K562 (cell line): Measurements from ENCODE around the gene TNIK. TPM values are rescaled to one million over a fixed set of nuclear protein-coding genes. Genes with fewer than 3 reads are reported as not detected.

Experiments used
- ATAC-seq: fragments of 200-7000 bp; cut with Tn5 transposase; 3 replicates; pipeline ENCODE4 v1.9.1; 2020; ENCODE audit warnings: moderate library complexity
- BruUV-seq: library from RNA; stranded (reverse); fragments of 400-500 nt; replicated peaks from 2 replicates; lab custom pipeline; 2021; lab: Mats Ljungman, UMichigan
- CTCF ChIA-PET: fragments of 300-600 bp; formaldehyde crosslinking; extraction: SDS; loops from one replicate; lab custom pipeline; 2021; ENCODE audit warnings: low intra/inter-chr PET ratio; lab: Yijun Ruan, JAX
- POLR2A ChIA-PET: fragments of 300-600, 350-650 bp; sonication (Branson Sonifier 250); formaldehyde crosslinking; extraction: SDS; loops from one replicate; lab custom pipeline; 2021; ENCODE audit warnings: antibody characterized with exemption, inconsistent platforms; lab: Yijun Ruan, JAX
- DNase-seq, 4 experiments: peaks; one replicate each; pipeline versions ENCODE4 v3.0.0 to v3.0.0-alpha.2; 2011 to 2018; ENCODE audit warnings: low spot score in 3 of 4, mixed read lengths in 3 of 4; ENCODE audit errors: extremely low read depth in 1 of 4
- FAIRE-seq: peaks from 2 replicates; lab custom pipeline; 2011; peaks lifted over from hg19 to GRCh38; lab: Jason Lieb, UNC
- H2AFZ ChIP-seq: 2 replicates; pipeline ENCODE4 v1.6.0; 2011; ENCODE audit warnings: low read depth, low read length, control low read depth, inconsistent platforms
- H3K27ac ChIP-seq: fragments of 200-600 bp; 3 replicates; pipeline ENCODE4 v1.8.0; 2011; ENCODE audit warnings: low read depth, mild to moderate bottlenecking, control low read depth, inconsistent platforms, low read length, moderate library complexity, mixed read lengths; ENCODE audit errors: extremely low read depth
- H3K27me3 ChIP-seq, 2 experiments: fragments of 300-600 bp in 1 of 2; 2 replicates in 1 of 2; 3 replicates in 1 of 2; pipeline versions ENCODE4 v1.6.0 to v1.8.0; 2011; ENCODE audit warnings: inconsistent platforms in 2 of 2, low read length in 2 of 2, mild to moderate bottlenecking in 1 of 2, mixed read lengths in 1 of 2, moderate library complexity in 1 of 2; ENCODE audit not compliant: control insufficient read depth in 2 of 2, insufficient read depth in 2 of 2
- H3K36me3 ChIP-seq: fragments of 300-600 bp; 3 replicates; pipeline ENCODE4 v1.8.0; 2011; ENCODE audit warnings: mild to moderate bottlenecking, low read length, inconsistent platforms; ENCODE audit not compliant: control insufficient read depth, insufficient read depth
- H3K4me1 ChIP-seq, 2 experiments: fragments of 200-600 bp in 1 of 2; replicated peaks in 1 of 2; 2 replicates in 1 of 2; 3 replicates in 1 of 2; pipeline versions ENCODE4 v1.5.1 to v1.8.0; 2011; ENCODE audit warnings: inconsistent platforms in 2 of 2, low read length in 2 of 2, mild to moderate bottlenecking in 1 of 2, mixed read lengths in 1 of 2, moderate library complexity in 1 of 2; ENCODE audit not compliant: control insufficient read depth in 2 of 2, insufficient read depth in 2 of 2
- H3K4me2 ChIP-seq: 2 replicates; pipeline ENCODE4 v1.6.1; 2011; ENCODE audit warnings: low read length, control low read depth, inconsistent platforms, mixed read lengths; ENCODE audit not compliant: insufficient read depth
- H3K4me3 ChIP-seq: fragments of 200-600 bp; sonication (generic), shearing (Covaris generic); 2 replicates; pipeline ENCODE4 v1.5.1; 2016; ENCODE audit warnings: control low read depth, inconsistent platforms
- H3K79me2 ChIP-seq: fragments of 200-600 bp; 3 replicates; pipeline ENCODE4 v1.8.0; 2011; ENCODE audit warnings: low read length, inconsistent platforms; ENCODE audit not compliant: control insufficient read depth, insufficient read depth
- H3K9ac ChIP-seq, 2 experiments: 2 replicates each; pipeline versions ENCODE4 v1.6.0 to v1.6.1; 2011; ENCODE audit warnings: low read depth in 2 of 2, low read length in 2 of 2, control low read depth in 1 of 2, inconsistent platforms in 1 of 2, mild to moderate bottlenecking in 1 of 2, mixed read lengths in 1 of 2; ENCODE audit not compliant: insufficient read depth in 1 of 2
- H3K9me1 ChIP-seq: one replicate; pipeline ENCODE4 v1.6.0; 2011; ENCODE audit warnings: inconsistent platforms, mild to moderate bottlenecking, low read length, moderate library complexity; ENCODE audit not compliant: control insufficient read depth, insufficient read depth
- H3K9me3 ChIP-seq: replicated peaks from 2 replicates; pipeline ENCODE4 v1.5.1; 2011; ENCODE audit warnings: low read depth, low read length, inconsistent platforms; ENCODE audit not compliant: control insufficient read depth, insufficient read depth
- H4K20me1 ChIP-seq: replicated peaks from 2 replicates; pipeline ENCODE4 v1.6.1; 2011; ENCODE audit warnings: low read length, inconsistent platforms, mixed read lengths; ENCODE audit not compliant: control insufficient read depth, insufficient read depth
- CBX1 ChIP-seq: sonication (generic); IDR thresholded peaks from 2 replicates; pipeline ENCODE4 v1.6.1; 2016; ENCODE audit warnings: antibody characterized with exemption, low read depth, mild to moderate bottlenecking
- CBX5 ChIP-seq: IDR thresholded peaks from 2 replicates; pipeline ENCODE4 v1.6.1; 2014; ENCODE audit warnings: low read depth, borderline replicate concordance
- MAFF ChIP-seq: IDR thresholded peaks from 2 replicates; pipeline ENCODE4 v1.6.1; 2012; ENCODE audit warnings: low read length, improper control_type of control experiment
- MAFK ChIP-seq: IDR thresholded peaks from 2 replicates; pipeline ENCODE4 v1.6.1; 2011; ENCODE audit warnings: low read length, improper control_type of control experiment
- RFX1 ChIP-seq: fragments of 450-650 bp; IDR thresholded peaks from 2 replicates; pipeline ENCODE4 v1.6.1; 2016; ENCODE audit warnings: mild to moderate bottlenecking, moderate library complexity
- ZNF644 ChIP-seq: fragments of 200-800 bp; sonication (Bioruptor generic); IDR thresholded peaks from 2 replicates; pipeline ENCODE4 v1.6.1; 2016; ENCODE audit warnings: low read depth, missing genetic modification characterization, missing compliant biosample characterization
- in situ Hi-C: fragments of 300-500 bp; cut with MboI; formaldehyde crosslinking; loops from 4 replicates; pipeline ENCODE4 v1.15.0; 2018; ENCODE audit warnings: inconsistent platforms, mixed read lengths
- intact Hi-C: fragments of 100-400 bp; cut with micrococcal nuclease; formaldehyde crosslinking; loops from 2 replicates; pipeline ENCODE4 v1.14.2; 2022
- polyA plus RNA-seq, 8 experiments: library from polyadenylated mRNA; depleted of rRNA in 4 of 8; stranded (reverse) in 5 of 8; unstranded in 3 of 8; fragments of >200 nt; fragmentation: Nextera tagmentation in 2 of 8; fragmentation: Illumina TruSeq in 1 of 8; extraction: Ambion mirVana in 2 of 8; extraction: Trizol in 1 of 8; gene quantifications; 2 replicates each; pipeline versions ENCODE4 v1.2.1 to v1.2.3, GENCODE V29; 2011 to 2014; ENCODE audit warnings: inconsistent platforms in 1 of 8, missing spikeins in 1 of 8
- total RNA-seq, 7 experiments: library from RNA; depleted of rRNA in 6 of 7; stranded (reverse); fragments of >200 nt in 6 of 7; fragmentation: Illumina TruSeq in 2 of 7; extraction: Trizol in 2 of 7; gene quantifications; 2 replicates each; pipeline versions ENCODE4 v1.2.1 to v1.2.3, GENCODE V29; 2011 to 2021; ENCODE audit warnings: low replicate concordance in 1 of 7
- TF ChIP-seq, protein P1 (sequence below): sonication (generic); formaldehyde crosslinking; IDR thresholded peaks from 2 replicates; pipeline ENCODE4 v1.8.1; 2023; ENCODE audit warnings: mild to moderate bottlenecking, missing genetic modification reagents
- TF ChIP-seq, protein P2 (sequence below): fragments of 250-450 bp; sonication (Bioruptor Pico); IDR thresholded peaks from 2 replicates; pipeline ENCODE4 v1.5.0; 2021

The TNIK gene
- total and polyA plus RNA-seq, 9 of the 15 experiments (the other 6 are each of a cell fraction or from before 2014, with no cell fraction given), result 6.6 to 39.0 (median 24.7) TPM

- no peaks in the 10 kb centered on the region for H3K9me1 ChIP-seq
- H4K20me1 ChIP-seq, result peaks cover 6% of the 10 kb centered on the region
- no peak overlapping the region for H3K27ac ChIP-seq
- POLR2A ChIA-PET, result interaction anchor here (0.9 to 1.5 kb wide), 3 partner anchors 9 to 13 kb away, joined by 3 read pairs; no protein-coding TSS in a partner anchor
- H3K9ac ChIP-seq, result no peak overlapping the region
- intact Hi-C loops (no loop called here), in situ Hi-C loops (no loop called here)
- H2AFZ ChIP-seq, result no peak overlapping the region
- no peak overlapping the region for H3K4me2 ChIP-seq
- no peak for DNase-seq
- H3K27me3 ChIP-seq, result no peaks in the 10 kb centered on the region
- TF ChIP-seq MAFF, result no peak
- TF ChIP-seq CBX5, result no peak
- no peak for TF ChIP-seq MAFK
- TF ChIP-seq CBX1, result no peak
- no peak for TF ChIP-seq RFX1
- TF ChIP-seq, protein P1, sequence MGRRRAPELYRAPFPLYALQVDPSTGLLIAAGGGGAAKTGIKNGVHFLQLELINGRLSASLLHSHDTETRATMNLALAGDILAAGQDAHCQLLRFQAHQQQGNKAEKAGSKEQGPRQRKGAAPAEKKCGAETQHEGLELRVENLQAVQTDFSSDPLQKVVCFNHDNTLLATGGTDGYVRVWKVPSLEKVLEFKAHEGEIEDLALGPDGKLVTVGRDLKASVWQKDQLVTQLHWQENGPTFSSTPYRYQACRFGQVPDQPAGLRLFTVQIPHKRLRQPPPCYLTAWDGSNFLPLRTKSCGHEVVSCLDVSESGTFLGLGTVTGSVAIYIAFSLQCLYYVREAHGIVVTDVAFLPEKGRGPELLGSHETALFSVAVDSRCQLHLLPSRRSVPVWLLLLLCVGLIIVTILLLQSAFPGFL (CRISPR knock-in tag), result no peak
- TF ChIP-seq ZNF644, result no peak
- TF ChIP-seq, protein P2, sequence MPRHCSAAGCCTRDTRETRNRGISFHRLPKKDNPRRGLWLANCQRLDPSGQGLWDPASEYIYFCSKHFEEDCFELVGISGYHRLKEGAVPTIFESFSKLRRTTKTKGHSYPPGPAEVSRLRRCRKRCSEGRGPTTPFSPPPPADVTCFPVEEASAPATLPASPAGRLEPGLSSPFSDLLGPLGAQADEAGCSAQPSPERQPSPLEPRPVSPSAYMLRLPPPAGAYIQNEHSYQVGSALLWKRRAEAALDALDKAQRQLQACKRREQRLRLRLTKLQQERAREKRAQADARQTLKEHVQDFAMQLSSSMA (CRISPR knock-in tag), result no peak
- no peaks in the 10 kb centered on the region; a peak in 2 of 5 replicates for H3K4me1 ChIP-seq
- no peak for ATAC-seq
- H3K36me3 ChIP-seq, result no peaks in the 10 kb centered on the region
- CTCF ChIA-PET, result no interaction called here
- H3K4me3 ChIP-seq, result no peak overlapping the region
- BruUV-seq, result no TSS peak
- H3K79me2 ChIP-seq, result no peaks in the 10 kb centered on the region; the same call in 1 of the 3 replicates
- FAIRE-seq, result no peak
- H3K9me3 ChIP-seq, result no peaks in the 10 kb centered on the region
Observed at GRCh38 chr3:171269542-171269941, 190.7 kb downstream of the TNIK start.
